ENCODE measurements around the gene VPS8.

DNA sequence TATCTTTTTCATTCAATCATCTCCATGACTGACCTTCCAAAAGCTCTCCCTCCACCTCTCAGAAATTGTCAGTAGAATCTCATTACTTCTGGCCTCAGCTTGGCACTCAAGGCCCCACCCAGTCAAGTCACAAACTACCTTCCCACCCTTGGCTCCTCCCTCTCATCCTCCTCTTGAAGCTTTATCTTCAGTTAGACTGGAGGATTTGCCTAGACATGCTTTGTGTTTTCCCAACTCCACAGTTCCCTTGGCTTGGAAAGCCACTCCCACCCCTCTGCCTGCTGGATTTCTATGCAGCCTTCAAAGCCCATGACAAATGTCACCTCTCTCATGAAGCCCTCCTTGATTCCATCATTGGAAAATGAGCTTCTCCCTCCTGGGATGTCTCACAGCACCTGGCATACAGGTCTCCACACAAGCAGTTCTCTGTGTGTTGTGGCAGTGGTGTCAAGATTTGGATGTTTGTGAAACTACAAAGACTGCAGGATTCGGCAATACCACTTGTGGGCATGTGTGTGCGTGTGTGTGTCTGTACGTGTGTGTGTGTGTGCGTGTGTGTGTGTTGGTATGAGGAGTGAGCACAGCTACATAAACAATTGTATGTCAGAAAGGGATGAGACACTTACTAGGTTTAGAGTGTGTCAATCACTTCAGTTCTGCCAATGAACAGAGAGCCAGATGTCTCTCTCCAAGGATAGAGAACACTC is 45.3 kb upstream of the VPS8 start:
- TF ChIP-seq, protein P1, sequence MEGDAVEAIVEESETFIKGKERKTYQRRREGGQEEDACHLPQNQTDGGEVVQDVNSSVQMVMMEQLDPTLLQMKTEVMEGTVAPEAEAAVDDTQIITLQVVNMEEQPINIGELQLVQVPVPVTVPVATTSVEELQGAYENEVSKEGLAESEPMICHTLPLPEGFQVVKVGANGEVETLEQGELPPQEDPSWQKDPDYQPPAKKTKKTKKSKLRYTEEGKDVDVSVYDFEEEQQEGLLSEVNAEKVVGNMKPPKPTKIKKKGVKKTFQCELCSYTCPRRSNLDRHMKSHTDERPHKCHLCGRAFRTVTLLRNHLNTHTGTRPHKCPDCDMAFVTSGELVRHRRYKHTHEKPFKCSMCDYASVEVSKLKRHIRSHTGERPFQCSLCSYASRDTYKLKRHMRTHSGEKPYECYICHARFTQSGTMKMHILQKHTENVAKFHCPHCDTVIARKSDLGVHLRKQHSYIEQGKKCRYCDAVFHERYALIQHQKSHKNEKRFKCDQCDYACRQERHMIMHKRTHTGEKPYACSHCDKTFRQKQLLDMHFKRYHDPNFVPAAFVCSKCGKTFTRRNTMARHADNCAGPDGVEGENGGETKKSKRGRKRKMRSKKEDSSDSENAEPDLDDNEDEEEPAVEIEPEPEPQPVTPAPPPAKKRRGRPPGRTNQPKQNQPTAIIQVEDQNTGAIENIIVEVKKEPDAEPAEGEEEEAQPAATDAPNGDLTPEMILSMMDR (IDR thresholded peaks at IDR 0.05) = no peak
- TF ChIP-seq POLR2A (IDR thresholded peaks at IDR 0.05) (no peak), POLR2AphosphoS5 (IDR thresholded peaks at IDR 0.05) (no peak)

Measured in breast epithelium (tissue), 3 donors.